Measurements from ENCODE around the gene PLGLB1.
"Not testable (repeated sequence)": the region's sequence is repeated elsewhere in the genome, so short reads cannot be mapped to it uniquely, and the experiment has no call there.

PLGLB1 gene

GRCh38 chr2:87021744-87022143 lies at the start of gene PLGLB1:
Gene PLGLB1, minus strand, starts transcription at chr2:87021844. Its CDS starts 61 bp downstream, at chr2:87021783.
- not testable (repeated sequence) for DNase-seq (ENCODE audit: low read depth)

- DNase-seq (ENCODE audit: low read depth), result not testable (repeated sequence)
These were observed 42.7 kb upstream of the PLGLB1 start for GRCh38 chr2:87064305-87064704.

GRCh38 chr2:87063431-87063830 lies 41.8 kb upstream of the PLGLB1 start:
- DNase-seq (ENCODE audit: low read depth), result not testable (repeated sequence)

DNA sequence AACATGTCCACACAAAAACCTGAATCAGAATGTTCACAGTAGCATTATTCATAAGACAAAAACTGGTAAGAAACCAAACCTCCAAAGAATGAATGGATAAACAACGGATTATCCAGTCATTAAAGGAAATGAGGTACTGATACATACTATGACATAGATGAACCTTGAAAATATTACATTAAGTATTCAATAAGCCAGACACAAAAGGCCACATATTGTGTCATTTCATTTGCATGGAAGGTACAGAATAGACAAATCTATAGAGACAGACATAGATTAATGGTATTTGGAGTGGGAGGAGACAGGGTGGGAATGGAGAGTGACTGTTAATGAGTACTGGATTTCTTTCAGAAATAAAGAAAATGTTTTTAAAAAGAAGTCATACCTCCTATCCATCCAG lies 39.9 kb upstream of the PLGLB1 start:
- not testable (repeated sequence) for DNase-seq (ENCODE audit: low read depth)

GRCh38 chr2:87057606-87058005 lies 36.0 kb upstream of the PLGLB1 start:
- DNase-seq (ENCODE audit: low read depth), result not testable (repeated sequence)

- DNase-seq (ENCODE audit: low read depth), result not testable (repeated sequence)
These were observed 35.2 kb upstream of the PLGLB1 start for GRCh38 chr2:87056843-87057242.

DNA sequence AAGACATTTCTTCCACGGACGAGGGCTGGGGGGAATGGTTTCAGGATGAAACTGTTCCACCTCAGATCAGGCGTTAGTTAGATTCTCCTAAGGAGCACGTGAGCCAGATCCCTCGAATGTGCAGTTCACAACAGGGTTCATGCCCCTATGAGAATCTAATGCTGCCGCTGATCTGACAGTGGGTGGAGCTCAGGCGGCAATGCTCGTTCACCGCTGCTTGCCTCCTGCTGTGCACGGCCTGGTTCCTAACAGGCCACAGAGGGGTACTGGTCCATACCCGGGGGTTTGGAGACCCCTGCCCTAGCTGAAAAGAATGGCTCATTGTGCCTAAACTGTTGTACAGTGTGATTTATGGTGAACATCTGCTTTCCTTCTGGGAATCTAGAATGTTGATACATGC lies 34.8 kb upstream of the PLGLB1 start:
- DNase-seq (ENCODE audit: low read depth), result not testable (repeated sequence)

DNA sequence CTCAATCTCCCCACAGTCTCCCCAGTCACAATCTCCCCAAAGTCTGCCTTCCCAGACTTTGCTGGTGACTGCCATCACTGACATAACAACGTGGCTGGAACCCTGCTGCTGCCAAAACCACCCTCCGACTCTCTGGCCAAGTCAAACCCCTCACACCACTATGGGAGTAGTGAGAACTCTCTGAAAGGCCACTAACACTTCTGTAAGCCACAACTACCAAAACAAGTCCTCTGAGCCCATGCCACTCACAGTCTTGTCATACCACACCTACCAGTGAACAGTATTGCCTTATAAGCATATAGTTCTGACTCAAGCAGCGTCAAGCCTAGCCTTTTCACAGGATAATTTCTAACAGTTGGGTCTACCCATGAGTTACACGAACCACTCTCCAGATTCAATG lies 32.7 kb upstream of the PLGLB1 start:
- not testable (repeated sequence) for DNase-seq (ENCODE audit: low read depth)

- not testable (repeated sequence) for DNase-seq (ENCODE audit: low read depth)
These were observed 19.8 kb upstream of the PLGLB1 start for GRCh38 chr2:87041321-87041978.

- DNase-seq (ENCODE audit: low read depth), result not testable (repeated sequence)
These were observed 7.0 kb upstream of the PLGLB1 start for GRCh38 chr2:87028607-87029006.

DNA sequence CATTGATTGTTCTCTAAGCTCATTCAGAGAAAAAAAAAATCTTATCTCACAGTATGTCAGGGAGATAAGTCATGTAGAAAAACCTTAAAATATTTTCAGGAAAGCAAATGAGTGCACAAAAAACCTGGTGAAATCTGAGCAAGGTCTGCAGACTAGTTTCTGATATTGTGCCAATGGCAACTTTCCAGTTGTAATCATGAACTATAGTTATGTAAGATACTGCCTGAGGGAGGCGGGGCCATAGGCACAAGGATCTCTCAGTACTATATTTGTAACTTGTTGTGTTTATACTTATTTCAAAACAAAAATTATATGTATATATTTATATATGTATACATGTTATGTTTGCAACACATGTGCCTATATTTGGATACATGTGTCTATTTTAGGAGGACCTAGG lies 5.2 kb upstream of the PLGLB1 start:
- not testable (repeated sequence) for DNase-seq (ENCODE audit: low read depth)

- DNase-seq (ENCODE audit: low read depth), result not testable (repeated sequence)
These were observed 4.3 kb upstream of the PLGLB1 start for GRCh38 chr2:87025927-87026326.

GRCh38 chr2:87023988-87024615 lies 2.5 kb upstream of the PLGLB1 start:
- DNase-seq (ENCODE audit: low read depth), result not testable (repeated sequence)

GRCh38 chr2:87021043-87021442 lies 601 bp downstream of the PLGLB1 start:
- DNase-seq (ENCODE audit: low read depth), result not testable (repeated sequence)

DNA sequence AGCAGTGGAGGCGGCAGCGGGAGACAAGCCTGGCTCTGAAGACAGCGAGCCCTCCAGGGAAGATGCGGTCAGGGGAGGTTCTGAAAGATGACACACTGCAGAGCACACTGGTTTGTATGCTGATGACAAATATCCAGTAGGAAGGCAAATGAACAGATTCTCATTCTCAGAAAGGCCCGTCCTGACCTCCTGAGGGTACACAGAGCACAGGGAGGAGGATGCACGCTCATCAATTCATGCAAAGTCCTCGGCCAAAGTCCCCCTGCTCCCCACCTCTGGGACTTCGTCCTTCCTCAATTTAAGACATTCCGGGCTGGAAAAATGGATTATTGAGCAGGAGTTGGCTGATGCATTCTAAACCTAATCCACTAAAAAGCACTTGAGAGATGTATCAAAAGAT lies 2.6 kb downstream of the PLGLB1 start:
- DNase-seq (ENCODE audit: low read depth), result not testable (repeated sequence)

- DNase-seq (ENCODE audit: low read depth), result not testable (repeated sequence)
These were observed 7.0 kb downstream of the PLGLB1 start for GRCh38 chr2:87014489-87015169.

DNA sequence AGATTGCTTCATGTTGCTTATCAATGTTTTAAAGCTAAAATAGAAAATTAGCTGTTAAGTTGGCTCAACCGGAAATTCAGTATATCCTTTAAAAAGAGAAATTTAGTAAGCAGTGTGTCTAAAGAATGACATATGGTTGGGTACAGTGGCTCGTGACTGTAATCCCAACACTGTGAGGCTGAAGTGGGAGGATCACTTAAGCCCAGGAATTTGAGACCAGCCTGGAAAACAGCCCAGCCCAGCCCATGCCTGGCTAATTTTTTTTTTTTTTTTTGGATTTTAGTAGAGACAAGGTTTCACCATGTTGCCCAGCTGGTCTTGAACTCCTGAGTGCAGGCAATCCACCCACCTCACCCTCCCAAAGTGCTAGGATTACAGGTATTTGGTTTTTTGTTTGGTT lies 17.2 kb downstream of the PLGLB1 start:
- DNase-seq (ENCODE audit: low read depth), result not testable (repeated sequence)

Measured in EH (cell line).